22Rv1 (cell line): ENCODE measurements around the gene NPHP4.

Experiments used
- ZFX ChIP-seq: fragments of 450-650 bp; IDR thresholded peaks from 2 replicates; pipeline ENCODE4 v1.6.1; 2017; ENCODE audit warnings: antibody characterized with exemption, borderline replicate concordance
- TF ChIP-seq, protein P1 (sequence below): fragments of 450-650 bp; IDR thresholded peaks from 2 replicates; pipeline ENCODE4 v1.5.1; 2017; ENCODE audit warnings: mild to moderate bottlenecking

DNA sequence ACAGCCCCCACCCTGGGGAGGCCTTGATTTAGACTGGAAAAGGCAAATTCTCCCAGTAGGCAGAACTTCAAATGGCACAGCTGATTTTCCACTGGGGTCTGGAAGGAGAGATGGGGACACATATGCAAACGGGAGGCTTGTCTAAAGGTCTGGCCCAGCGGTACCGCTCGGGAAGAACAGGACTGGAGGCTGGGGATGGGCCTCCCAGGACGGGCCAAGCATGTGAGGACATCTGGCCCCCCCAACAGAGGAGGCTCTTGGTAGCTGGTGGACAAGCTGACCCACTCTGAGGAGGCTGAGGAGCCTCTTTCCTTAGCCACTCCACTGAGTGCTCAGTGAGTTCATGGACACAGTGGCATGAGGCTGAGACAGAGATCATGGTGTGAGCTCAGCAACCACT lies 170.0 kb downstream of the NPHP4 start:
- TF ChIP-seq, protein P1, sequence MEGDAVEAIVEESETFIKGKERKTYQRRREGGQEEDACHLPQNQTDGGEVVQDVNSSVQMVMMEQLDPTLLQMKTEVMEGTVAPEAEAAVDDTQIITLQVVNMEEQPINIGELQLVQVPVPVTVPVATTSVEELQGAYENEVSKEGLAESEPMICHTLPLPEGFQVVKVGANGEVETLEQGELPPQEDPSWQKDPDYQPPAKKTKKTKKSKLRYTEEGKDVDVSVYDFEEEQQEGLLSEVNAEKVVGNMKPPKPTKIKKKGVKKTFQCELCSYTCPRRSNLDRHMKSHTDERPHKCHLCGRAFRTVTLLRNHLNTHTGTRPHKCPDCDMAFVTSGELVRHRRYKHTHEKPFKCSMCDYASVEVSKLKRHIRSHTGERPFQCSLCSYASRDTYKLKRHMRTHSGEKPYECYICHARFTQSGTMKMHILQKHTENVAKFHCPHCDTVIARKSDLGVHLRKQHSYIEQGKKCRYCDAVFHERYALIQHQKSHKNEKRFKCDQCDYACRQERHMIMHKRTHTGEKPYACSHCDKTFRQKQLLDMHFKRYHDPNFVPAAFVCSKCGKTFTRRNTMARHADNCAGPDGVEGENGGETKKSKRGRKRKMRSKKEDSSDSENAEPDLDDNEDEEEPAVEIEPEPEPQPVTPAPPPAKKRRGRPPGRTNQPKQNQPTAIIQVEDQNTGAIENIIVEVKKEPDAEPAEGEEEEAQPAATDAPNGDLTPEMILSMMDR: no peak
- TF ChIP-seq ZFX: no peak
